RWPE2 (cell line): Measurements from ENCODE around the gene LAPTM5.

ENCODE experiments used
- ATAC-seq: fragments of 200-7000 bp; cut with Tn5 transposase; 3 replicates; pipeline ENCODE4 v1.9.1; 2021; ENCODE audit warnings: low read depth
- DNase-seq: peaks from one replicate; pipeline ENCODE4 v3.0.0-alpha.2; 2020; ENCODE audit warnings: low spot score
- H3K27ac ChIP-seq: fragments of 450-650 bp; 2 replicates; pipeline ENCODE4 v1.5.1; 2017; ENCODE audit warnings: mild to moderate bottlenecking; ENCODE audit not compliant: poor library complexity, severe bottlenecking
- H3K27me3 ChIP-seq: fragments of 250-450 bp; sonication (Bioruptor Pico); 2 replicates; pipeline ENCODE4 v1.5.1; 2021; ENCODE audit warnings: mild to moderate bottlenecking, moderate library complexity; ENCODE audit not compliant: insufficient read depth, poor library complexity, severe bottlenecking
- H3K36me3 ChIP-seq: fragments of 250-450 bp; sonication (Bioruptor Pico); 2 replicates; pipeline ENCODE4 v1.5.1; 2020; ENCODE audit warnings: low read depth, mild to moderate bottlenecking, moderate library complexity
- H3K4me1 ChIP-seq: fragments of 250-450 bp; sonication (Bioruptor Pico); 2 replicates; pipeline ENCODE4 v1.5.1; 2021; ENCODE audit warnings: mild to moderate bottlenecking, moderate library complexity; ENCODE audit not compliant: insufficient read depth, poor library complexity, severe bottlenecking
- H3K4me3 ChIP-seq: fragments of 250-450 bp; sonication (Bioruptor Pico); 2 replicates; pipeline ENCODE4 v1.5.1; 2021; ENCODE audit warnings: mild to moderate bottlenecking, moderate library complexity; ENCODE audit not compliant: severe bottlenecking
- H3K9me3 ChIP-seq: fragments of 250-450 bp; sonication (Bioruptor Pico); 2 replicates; pipeline ENCODE4 v1.5.1; 2021; ENCODE audit warnings: mild to moderate bottlenecking, moderate library complexity; ENCODE audit not compliant: severe bottlenecking
- TF ChIP-seq, protein P1 (sequence below): fragments of 450-650 bp; IDR thresholded peaks from one replicate; pipeline ENCODE4 v1.5.1; 2017; ENCODE audit warnings: mild to moderate bottlenecking, moderate library complexity; ENCODE audit not compliant: poor library complexity, severe bottlenecking

Gene LAPTM5

GRCh38 chr1:30697571-30698376 is 59.8 kb downstream of the LAPTM5 start:
- TF ChIP-seq, protein P1, sequence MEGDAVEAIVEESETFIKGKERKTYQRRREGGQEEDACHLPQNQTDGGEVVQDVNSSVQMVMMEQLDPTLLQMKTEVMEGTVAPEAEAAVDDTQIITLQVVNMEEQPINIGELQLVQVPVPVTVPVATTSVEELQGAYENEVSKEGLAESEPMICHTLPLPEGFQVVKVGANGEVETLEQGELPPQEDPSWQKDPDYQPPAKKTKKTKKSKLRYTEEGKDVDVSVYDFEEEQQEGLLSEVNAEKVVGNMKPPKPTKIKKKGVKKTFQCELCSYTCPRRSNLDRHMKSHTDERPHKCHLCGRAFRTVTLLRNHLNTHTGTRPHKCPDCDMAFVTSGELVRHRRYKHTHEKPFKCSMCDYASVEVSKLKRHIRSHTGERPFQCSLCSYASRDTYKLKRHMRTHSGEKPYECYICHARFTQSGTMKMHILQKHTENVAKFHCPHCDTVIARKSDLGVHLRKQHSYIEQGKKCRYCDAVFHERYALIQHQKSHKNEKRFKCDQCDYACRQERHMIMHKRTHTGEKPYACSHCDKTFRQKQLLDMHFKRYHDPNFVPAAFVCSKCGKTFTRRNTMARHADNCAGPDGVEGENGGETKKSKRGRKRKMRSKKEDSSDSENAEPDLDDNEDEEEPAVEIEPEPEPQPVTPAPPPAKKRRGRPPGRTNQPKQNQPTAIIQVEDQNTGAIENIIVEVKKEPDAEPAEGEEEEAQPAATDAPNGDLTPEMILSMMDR: peak; percentile 23
- Histone ChIP-seq H3K4me3 (no peak overlapping the region), H3K27ac (no peak overlapping the region), H3K36me3 (no peaks in the 10 kb centered on the region), H3K9me3 (no peaks in the 10 kb centered on the region), H3K4me1 (peaks cover 4% of the 10 kb centered on the region), H3K27me3 (no peaks in the 10 kb centered on the region)
- ATAC-seq (peak; percentile 55), DNase-seq (no peak)

DNA sequence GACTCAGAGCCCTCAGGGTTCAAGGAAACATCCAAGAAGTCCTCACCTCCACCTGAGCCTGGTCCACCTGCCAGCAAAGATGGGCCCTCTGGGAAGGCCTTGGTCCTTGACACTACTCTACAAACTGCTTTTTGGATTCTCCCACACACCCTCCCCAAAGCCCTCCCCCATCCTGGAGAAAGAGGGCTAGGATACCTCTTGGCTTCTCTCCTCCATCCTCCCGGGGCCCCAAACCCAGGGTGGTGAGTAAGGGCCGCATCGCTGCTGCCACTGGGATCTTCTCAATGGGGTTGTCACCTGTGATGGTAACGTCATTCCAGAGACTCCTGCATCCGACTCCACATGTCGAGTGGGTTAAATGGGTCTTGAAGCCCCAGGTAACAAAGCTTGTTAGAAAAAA is 60.7 kb downstream of the LAPTM5 start:
- Histone ChIP-seq H3K4me1 (peaks cover 4% of the 10 kb centered on the region), H3K27ac (no peak overlapping the region), H3K36me3 (no peaks in the 10 kb centered on the region), H3K9me3 (no peaks in the 10 kb centered on the region), H3K27me3 (no peaks in the 10 kb centered on the region), H3K4me3 (no peak overlapping the region)
- TF ChIP-seq, protein P1: no peak
- DNase-seq: peak; percentile 16
- ATAC-seq: no peak

DNA sequence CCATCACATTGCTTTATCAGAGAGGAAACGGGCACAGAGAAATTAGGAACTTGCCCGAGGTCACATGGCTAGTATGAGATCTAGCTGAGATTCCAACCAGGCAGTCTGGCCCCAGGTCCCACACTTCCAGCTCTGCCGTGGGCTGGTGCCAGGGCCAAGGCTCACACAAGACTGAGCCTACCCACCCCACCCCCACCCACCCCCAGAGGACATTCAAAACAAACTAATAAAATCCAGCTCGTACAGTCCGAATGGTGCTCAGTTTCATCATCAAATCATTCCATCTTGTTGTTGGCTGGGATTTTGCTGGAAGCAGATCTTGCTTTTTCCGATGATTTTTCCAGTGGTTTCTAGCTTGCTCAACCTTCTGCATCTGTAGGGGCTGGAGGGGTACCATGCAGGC is 62.1 kb downstream of the LAPTM5 start:
- ATAC-seq (no peak), DNase-seq (no peak)

DNA sequence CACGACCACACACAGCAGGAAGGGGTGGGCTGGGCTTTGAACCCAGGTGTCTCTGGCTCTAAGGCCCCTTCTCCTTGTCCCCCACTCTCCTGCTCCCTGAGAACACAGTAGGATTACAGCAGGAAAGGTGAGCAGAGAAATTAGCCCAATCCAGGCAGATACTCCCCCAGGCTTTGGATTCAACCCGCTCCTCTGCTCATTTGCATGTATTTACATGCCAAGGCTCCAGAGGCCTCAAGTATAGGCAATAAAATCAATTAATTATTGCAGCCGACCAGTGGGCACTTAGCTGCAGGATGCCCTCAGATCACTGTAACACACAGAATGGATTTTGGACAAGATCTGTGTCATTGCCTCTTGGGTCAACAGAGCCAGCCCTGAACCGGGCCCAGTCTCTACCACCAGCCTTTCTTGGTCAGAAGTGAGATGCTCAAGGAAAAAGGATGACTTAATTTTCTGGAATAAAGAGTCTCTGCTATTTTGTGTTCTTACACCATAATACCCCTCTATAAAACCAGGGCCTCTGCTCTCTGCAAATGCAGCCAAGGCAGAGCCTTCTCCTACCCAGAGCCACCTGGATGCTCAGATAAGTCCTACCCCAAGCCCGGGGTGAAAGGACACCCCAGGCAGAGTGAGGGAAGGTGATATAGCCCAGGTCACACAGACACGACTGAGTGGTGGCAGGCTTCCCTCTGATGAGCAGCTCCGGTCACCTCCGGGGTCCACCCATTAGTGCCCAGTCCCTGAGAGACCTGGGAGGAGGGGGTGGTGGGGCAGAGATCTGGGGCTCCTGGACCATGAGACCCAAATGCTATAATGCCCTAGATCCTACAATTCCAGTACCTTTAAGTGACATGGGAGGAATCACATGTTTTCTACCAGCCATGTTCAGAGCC is 63.0 kb downstream of the LAPTM5 start:
- no peaks in the 10 kb centered on the region for H3K4me1 ChIP-seq
- no peak overlapping the region for H3K27ac ChIP-seq
- TF ChIP-seq, protein P1: no peak
- no peaks in the 10 kb centered on the region for H3K9me3 ChIP-seq
- ATAC-seq (no peak), DNase-seq (no peak)
- no peaks in the 10 kb centered on the region for H3K27me3 ChIP-seq
- H3K36me3 ChIP-seq: no peaks in the 10 kb centered on the region
- H3K4me3 ChIP-seq: no peak overlapping the region

More for the DNA sequence above, 62.1 kb downstream of the LAPTM5 start:
- Histone ChIP-seq H3K4me3 (no peak overlapping the region), H3K9me3 (no peaks in the 10 kb centered on the region), H3K27ac (no peak overlapping the region), H3K36me3 (no peaks in the 10 kb centered on the region), H3K4me1 (no peaks in the 10 kb centered on the region), H3K27me3 (no peaks in the 10 kb centered on the region)
- TF ChIP-seq, protein P1: no peak
